Karpas-422 (cell line): ENCODE measurements around the gene KLC1. TPM values are rescaled to one million over a fixed set of nuclear protein-coding genes. Genes with fewer than 3 reads are reported as not detected.

ENCODE experiments used
- DNase-seq: peaks from one replicate; pipeline ENCODE4 v3.0.0-alpha.2; 2015
- H2AFZ ChIP-seq: fragments of 200-600 bp; sonication (generic); 2 replicates; pipeline ENCODE4 v1.6.1; 2014; ENCODE audit warnings: antibody characterized with exemption, low read length, mixed read lengths
- H3K27ac ChIP-seq: fragments of 200-600 bp; sonication (generic); 2 replicates; pipeline ENCODE4 v1.5.1; 2014; ENCODE audit warnings: mild to moderate bottlenecking, low read length, moderate library complexity
- H3K27me3 ChIP-seq: fragments of 200-600 bp; sonication (generic); 2 replicates; pipeline ENCODE4 v1.6.1; 2014; ENCODE audit warnings: low read length, mixed read lengths
- H3K36me3 ChIP-seq: fragments of 200-600 bp; sonication (generic); 2 replicates; pipeline ENCODE4 v1.6.1; 2014; ENCODE audit warnings: low read length, mixed read lengths; ENCODE audit not compliant: insufficient read depth
- H3K4me1 ChIP-seq: fragments of 200-600 bp; sonication (generic); 2 replicates; pipeline ENCODE4 v1.6.1; 2014; ENCODE audit warnings: mild to moderate bottlenecking, low read length, mixed read lengths
- H3K4me2 ChIP-seq: fragments of 200-600 bp; sonication (generic); 2 replicates; pipeline ENCODE4 v1.6.1; 2014; ENCODE audit warnings: low read length, low read depth, mild to moderate bottlenecking; ENCODE audit not compliant: poor library complexity, severe bottlenecking
- H3K4me3 ChIP-seq: fragments of 200-600 bp; sonication (generic); 2 replicates; pipeline ENCODE4 v1.5.1; 2014; ENCODE audit warnings: mild to moderate bottlenecking, antibody characterized with exemption, low read length, mixed read lengths
- H3K79me2 ChIP-seq: fragments of 200-600 bp; sonication (generic); 2 replicates; pipeline ENCODE4 v1.6.1; 2014; ENCODE audit warnings: mild to moderate bottlenecking, low read length, mixed read lengths
- H3K9ac ChIP-seq: fragments of 200-600 bp; sonication (generic); 2 replicates; pipeline ENCODE4 v1.6.0; 2014; ENCODE audit warnings: low read length
- H3K9me2 ChIP-seq: fragments of 200-600 bp; sonication (generic), shearing (Covaris generic); replicated peaks from 2 replicates; pipeline ENCODE4 v1.6.0; 2014; ENCODE audit warnings: mild to moderate bottlenecking, low read length, moderate library complexity; ENCODE audit not compliant: insufficient read depth
- H3K9me3 ChIP-seq: fragments of 300-700, 200-600 bp; sonication (generic); 2 replicates; pipeline ENCODE4 v1.6.1; 2014; ENCODE audit warnings: low read length, mixed read lengths
- H4K20me1 ChIP-seq: fragments of 200-600 bp; sonication (generic); 2 replicates; pipeline ENCODE4 v1.6.1; 2014; ENCODE audit warnings: mild to moderate bottlenecking, antibody characterized with exemption, low read length, low read depth; ENCODE audit not compliant: insufficient read depth
- total RNA-seq: library from RNA; depleted of rRNA; stranded (reverse); fragments of >200 nt; shearing (Covaris generic); gene quantifications from 2 replicates; pipeline ENCODE4 v1.2.3, GENCODE V29; 2014; ENCODE audit warnings: low replicate concordance

KLC1 gene
- total RNA-seq, 1 experiment from 2014 or later, result 144 TPM

DNA sequence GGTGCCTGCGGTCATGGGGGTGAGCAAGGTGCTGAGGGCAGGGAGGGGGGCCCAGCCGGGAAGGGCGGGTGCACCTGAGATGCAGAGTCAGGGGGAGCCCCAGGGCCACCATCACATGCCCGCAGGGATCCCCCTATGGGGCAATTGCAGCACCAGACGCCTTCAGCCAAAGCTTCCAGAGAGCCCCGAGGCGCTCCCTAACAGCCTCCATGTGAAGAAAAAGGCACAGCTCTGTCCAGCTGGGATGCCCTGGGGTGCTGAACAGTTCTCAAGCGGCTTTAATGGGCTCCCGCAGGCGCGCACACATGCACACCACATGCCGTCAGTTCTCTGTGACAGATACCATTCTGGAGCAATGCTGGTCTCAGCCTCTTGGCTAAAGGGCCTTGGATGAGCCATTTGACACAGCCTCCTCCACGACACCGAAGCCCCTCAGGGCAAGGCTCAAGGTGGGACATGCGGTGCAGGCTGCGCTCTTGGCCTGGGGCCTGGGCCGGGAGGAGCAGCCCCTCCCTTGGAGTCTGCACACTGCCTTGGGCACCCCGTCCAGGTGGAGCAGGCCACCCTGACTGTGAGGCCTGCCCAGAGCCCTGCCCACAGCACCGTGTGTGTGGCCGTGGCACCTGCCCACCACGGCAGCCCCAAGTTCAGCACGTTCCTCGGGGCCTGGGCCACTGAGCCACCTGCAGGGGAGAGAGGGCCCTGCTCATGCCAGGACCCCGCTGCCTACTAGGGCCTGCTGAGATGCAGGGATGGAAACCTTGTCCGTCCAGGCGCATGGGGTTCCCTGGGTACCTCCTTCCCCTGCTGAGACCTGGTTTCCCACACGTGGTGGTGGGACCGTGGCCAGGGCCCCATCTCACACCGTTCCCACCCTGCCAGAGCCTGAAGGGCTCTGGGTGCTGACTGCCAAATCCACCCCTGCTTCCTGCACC, 78.6 kb downstream of the KLC1 start:
- H2AFZ ChIP-seq, result no peak overlapping the region
- H3K4me2 ChIP-seq, result no peak overlapping the region
- no peak overlapping the region for H3K27ac ChIP-seq
- H3K9ac ChIP-seq, result no peak overlapping the region
- no peaks in the 10 kb centered on the region for H3K9me3 ChIP-seq
- no peaks in the 10 kb centered on the region for H3K27me3 ChIP-seq
- no peaks in the 10 kb centered on the region for H3K9me2 ChIP-seq
- peaks cover 29% of the 10 kb centered on the region for H3K4me1 ChIP-seq
- peaks cover 31% of the 10 kb centered on the region for H3K79me2 ChIP-seq
- no peak for DNase-seq
- peaks cover 45% of the 10 kb centered on the region for H3K36me3 ChIP-seq
- no peak overlapping the region for H3K4me3 ChIP-seq
- peaks cover 20% of the 10 kb centered on the region; the same call in 1 of the 2 replicates for H4K20me1 ChIP-seq

- Histone ChIP-seq H3K9ac (no peak overlapping the region), H3K36me3 (peaks cover 45% of the 10 kb centered on the region), H3K9me3 (no peaks in the 10 kb centered on the region), H3K79me2 (peaks cover 42% of the 10 kb centered on the region), H3K27me3 (no peaks in the 10 kb centered on the region), H3K9me2 (no peaks in the 10 kb centered on the region), H2AFZ (no peak overlapping the region), H3K4me3 (no peak overlapping the region), H3K27ac (no peak overlapping the region), H4K20me1 (peaks cover 20% of the 10 kb centered on the region; the same call in 1 of the 2 replicates), H3K4me2 (no peak overlapping the region), H3K4me1 (peaks cover 27% of the 10 kb centered on the region)
- no peak for DNase-seq
Observed at GRCh38 chr14:103708750-103709187, 79.8 kb downstream of the KLC1 start.

DNA sequence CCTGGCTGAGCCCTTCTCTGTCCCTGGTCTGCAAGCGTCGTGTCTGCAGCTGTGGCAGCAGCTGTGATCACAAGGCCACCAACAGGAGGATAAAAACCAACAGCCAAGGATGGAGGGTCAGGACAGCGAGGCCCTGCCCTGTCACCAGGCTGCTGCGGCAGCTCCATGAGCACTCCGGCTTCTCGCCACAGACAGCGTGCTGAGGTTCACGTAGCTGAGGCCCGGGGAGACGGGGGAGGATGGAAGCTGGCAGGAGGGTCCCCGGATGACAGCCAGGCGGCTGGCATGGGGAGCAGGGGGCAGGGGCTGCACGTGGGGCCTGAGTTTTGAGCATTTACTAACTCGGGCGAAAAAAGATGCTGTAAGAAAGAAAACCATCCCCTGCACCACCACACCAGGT, 80.8 kb downstream of the KLC1 start:
- Histone ChIP-seq H3K9me3 (no peaks in the 10 kb centered on the region), H4K20me1 (peaks cover 20% of the 10 kb centered on the region; the same call in 1 of the 2 replicates), H3K4me1 (peaks cover 35% of the 10 kb centered on the region), H3K4me3 (no peak overlapping the region), H3K9me2 (no peaks in the 10 kb centered on the region), H3K27ac (no peak overlapping the region), H3K27me3 (no peaks in the 10 kb centered on the region), H3K4me2 (no peak overlapping the region), H3K36me3 (peaks cover 39% of the 10 kb centered on the region), H3K79me2 (peaks cover 53% of the 10 kb centered on the region), H3K9ac (no peak overlapping the region), H2AFZ (no peak overlapping the region)
- no peak for DNase-seq

DNA sequence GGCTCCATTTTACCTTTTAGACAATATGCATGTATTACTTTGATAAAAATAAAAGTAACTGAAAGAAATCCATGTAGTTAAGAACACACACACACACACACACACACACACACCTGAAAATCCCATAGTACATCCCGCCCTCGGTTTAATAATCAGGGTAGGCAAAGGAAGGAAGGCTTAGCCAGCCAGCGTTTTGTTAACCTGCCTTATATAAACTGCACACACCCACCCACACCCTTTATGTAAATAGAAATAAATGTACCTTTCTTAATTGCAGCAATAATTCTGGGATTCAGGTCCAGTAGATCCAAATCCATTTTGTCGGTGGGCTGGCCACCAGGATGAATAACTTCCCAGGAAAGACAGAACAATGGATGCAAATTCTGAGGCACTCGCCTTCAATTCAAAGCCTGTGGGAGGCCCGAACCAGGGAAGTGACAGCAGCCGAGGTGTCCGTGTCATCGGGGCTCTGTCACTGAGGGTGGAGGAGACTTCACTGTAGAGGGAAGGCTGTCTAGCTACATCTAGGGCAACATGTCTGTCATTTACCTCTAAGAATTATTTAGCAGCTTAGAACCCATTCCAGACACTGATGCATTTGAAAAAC, 81.9 kb downstream of the KLC1 start:
- Histone ChIP-seq H3K9me3 (no peaks in the 10 kb centered on the region), H3K9me2 (no peaks in the 10 kb centered on the region), H3K4me1 (peaks cover 35% of the 10 kb centered on the region), H3K4me2 (no peak overlapping the region), H3K9ac (peak overlapping the region; percentile 17; the same call in 1 of the 2 replicates), H3K79me2 (peaks cover 57% of the 10 kb centered on the region), H4K20me1 (peaks cover 17% of the 10 kb centered on the region; the same call in 1 of the 2 replicates), H3K36me3 (peaks cover 32% of the 10 kb centered on the region), H3K27ac (0 out of 2 replicates have a peak overlapping the region, but pooled peaks have one; percentile 9), H3K27me3 (no peaks in the 10 kb centered on the region), H3K4me3 (no peak overlapping the region), H2AFZ (no peak overlapping the region)
- no peak for DNase-seq

- no peaks in the 10 kb centered on the region for H3K27me3 ChIP-seq
- no peak overlapping the region for H3K4me3 ChIP-seq
- H3K9me2 ChIP-seq, result no peaks in the 10 kb centered on the region
- no peak overlapping the region for H2AFZ ChIP-seq
- no peak overlapping the region for H3K4me2 ChIP-seq
- 0 out of 2 replicates have a peak overlapping the region, but pooled peaks have one; percentile 9 for H3K27ac ChIP-seq
- H3K9ac ChIP-seq, result peak overlapping the region; percentile 17; the same call in 1 of the 2 replicates
- no peak for DNase-seq
- H4K20me1 ChIP-seq, result peaks cover 12% of the 10 kb centered on the region; the same call in 1 of the 2 replicates
- peaks cover 32% of the 10 kb centered on the region for H3K36me3 ChIP-seq
- peaks cover 38% of the 10 kb centered on the region for H3K4me1 ChIP-seq
- no peaks in the 10 kb centered on the region for H3K9me3 ChIP-seq
- peaks cover 65% of the 10 kb centered on the region for H3K79me2 ChIP-seq
Observed at GRCh38 chr14:103711516-103712431, 82.8 kb downstream of the KLC1 start.

GRCh38 chr14:103712633-103713247, 83.7 kb downstream of the KLC1 start:
- Histone ChIP-seq H3K9me2 (no peaks in the 10 kb centered on the region), H3K79me2 (peaks cover 75% of the 10 kb centered on the region), H2AFZ (no peak overlapping the region), H3K27me3 (no peaks in the 10 kb centered on the region), H3K4me3 (no peak overlapping the region), H4K20me1 (peaks cover 14% of the 10 kb centered on the region), H3K36me3 (peaks cover 29% of the 10 kb centered on the region), H3K4me2 (peak overlapping the region; percentile 93), H3K4me1 (peaks cover 47% of the 10 kb centered on the region), H3K27ac (no peak overlapping the region), H3K9ac (peak overlapping the region; percentile 93; the same call in 1 of the 2 replicates), H3K9me3 (no peaks in the 10 kb centered on the region)
- DNase-seq, result peak; percentile 43

GRCh38 chr14:103713304-103714062, 84.5 kb downstream of the KLC1 start:
- Histone ChIP-seq H3K4me1 (peaks cover 47% of the 10 kb centered on the region), H3K4me2 (peak overlapping the region; percentile 93), H4K20me1 (peaks cover 14% of the 10 kb centered on the region), H3K9me2 (no peaks in the 10 kb centered on the region), H3K27me3 (no peaks in the 10 kb centered on the region), H3K36me3 (peaks cover 22% of the 10 kb centered on the region), H3K27ac (peak overlapping the region; percentile 71), H3K4me3 (peak overlapping the region; percentile 85), H3K9ac (peak overlapping the region; percentile 93), H3K9me3 (no peaks in the 10 kb centered on the region), H2AFZ (no peak overlapping the region), H3K79me2 (peaks cover 78% of the 10 kb centered on the region)
- DNase-seq, result peak; percentile 74
